Tibial nerve (tissue), 3 donors: ENCODE data around the gene EVPL.

Source experiments
- CTCF ChIP-seq, 5 experiments: fragments of 200-600 bp in 3 of 5; fragments of 450-650 bp in 2 of 5; sonication (generic) in 3 of 5; IDR thresholded peaks; one replicate each; pipeline ENCODE4 v1.5.1; 2016 to 2019; ENCODE audit warnings: antibody characterized with exemption in 5 of 5, mild to moderate bottlenecking in 3 of 5, moderate library complexity in 2 of 5
- POLR2A ChIP-seq, 2 donors: fragments of 450-650 bp; IDR thresholded peaks; one replicate each; pipeline ENCODE4 v1.6.1; 2017; ENCODE audit warnings: antibody characterized with exemption in 2 of 2, mild to moderate bottlenecking in 2 of 2, moderate library complexity in 2 of 2

GRCh38 chr17:75965468-75965867 lies 61.6 kb downstream of the EVPL start:
- TF ChIP-seq POLR2A (IDR thresholded peaks at IDR 0.05) (no peak), CTCF (IDR thresholded peaks at IDR 0.05) (no peak)
